Thoracic aorta (tissue), 2 donors: ENCODE results near the gene LNX2. TPM values are rescaled to one million over a fixed set of nuclear protein-coding genes. Genes with fewer than 3 reads are reported as not detected.

Experiments used
- ATAC-seq: fragments of 150-250 bp; one replicate; pipeline ENCODE4 v1.8.0; 2017; ENCODE audit warnings: low read depth; ENCODE audit not compliant: insufficient number of reproducible peaks, low FRiP score
- DNase-seq: peaks from one replicate; pipeline ENCODE4 v3.0.0-alpha.2; 2020; ENCODE audit warnings: low spot score
- H3K27ac ChIP-seq, 2 donors: fragments of 200-600 bp; sonication (generic); 1 replicate in 1 of 2; 2 replicates in 1 of 2; pipeline ENCODE4 v1.5.1; 2016; ENCODE audit warnings: mild to moderate bottlenecking in 2 of 2, moderate library complexity in 2 of 2
- H3K27me3 ChIP-seq: fragments of 200-600 bp; sonication (generic); replicated peaks from 2 replicates; pipeline ENCODE4 v1.6.0; 2016; ENCODE audit warnings: mild to moderate bottlenecking; ENCODE audit not compliant: insufficient read depth
- H3K36me3 ChIP-seq: fragments of 200-600 bp; sonication (generic); one replicate; pipeline ENCODE4 v1.5.1; 2016
- H3K4me1 ChIP-seq, 2 donors: fragments of 200-600 bp; sonication (generic); 1 replicate in 1 of 2; 2 replicates in 1 of 2; pipeline versions ENCODE4 v1.5.1 to v1.6.0; 2016; ENCODE audit warnings: low read depth in 2 of 2, mild to moderate bottlenecking in 1 of 2; ENCODE audit not compliant: control insufficient read depth in 1 of 2
- H3K4me3 ChIP-seq: fragments of 200-600 bp; sonication (generic); 2 replicates; pipeline ENCODE4 v1.5.1; 2016; ENCODE audit warnings: mild to moderate bottlenecking
- H3K9me3 ChIP-seq: fragments of 200-600 bp; sonication (generic); 2 replicates; pipeline ENCODE4 v1.5.1; 2016
- CTCF ChIP-seq: fragments of 200-600 bp; sonication (generic); IDR thresholded peaks from one replicate; pipeline ENCODE4 v1.5.1; 2019; ENCODE audit warnings: antibody characterized with exemption
- total RNA-seq, 2 donors: library from RNA; depleted of rRNA; stranded (reverse); fragments of >200 nt; gene quantifications; one replicate each; pipeline versions ENCODE4 v1.1.0 to v1.2.3, GENCODE V29; 2016

The LNX2 gene
- total RNA-seq, 2 donors from 2014 or later, result 7.1 to 7.6 TPM

GRCh38 chr13:27601803-27602202 is 18.5 kb downstream of the LNX2 start:
- ATAC-seq, result no peak
- H3K4me1 ChIP-seq, result peaks cover 10 to 19% of the 10 kb centered on the region in 2 donors
- H3K36me3 ChIP-seq, result no peaks in the 10 kb centered on the region
- no peak for TF ChIP-seq CTCF
- H3K27me3 ChIP-seq, result no peaks in the 10 kb centered on the region
- H3K4me3 ChIP-seq, result no peak overlapping the region
- no peak overlapping the region for H3K27ac ChIP-seq
- DNase-seq, result no peak
- no peaks in the 10 kb centered on the region for H3K9me3 ChIP-seq

GRCh38 chr13:27601208-27601607 is 19.1 kb downstream of the LNX2 start:
- TF ChIP-seq CTCF, result no peak
- no peaks in the 10 kb centered on the region for H3K36me3 ChIP-seq
- no peak for ATAC-seq
- H3K9me3 ChIP-seq, result no peaks in the 10 kb centered on the region
- H3K27me3 ChIP-seq, result no peaks in the 10 kb centered on the region
- peaks cover 5 to 14% of the 10 kb centered on the region in 2 donors for H3K4me1 ChIP-seq
- no peak overlapping the region for H3K27ac ChIP-seq
- no peak overlapping the region for H3K4me3 ChIP-seq
- no peak for DNase-seq

GRCh38 chr13:27600711-27601110 is 19.6 kb downstream of the LNX2 start:
- Histone ChIP-seq H3K36me3 (no peaks in the 10 kb centered on the region), H3K27ac (no peak overlapping the region), H3K4me3 (no peak overlapping the region), H3K4me1 (peaks cover 5 to 12% of the 10 kb centered on the region in 2 donors), H3K27me3 (no peaks in the 10 kb centered on the region), H3K9me3 (no peaks in the 10 kb centered on the region)
- no peak for ATAC-seq
- TF ChIP-seq CTCF, result no peak
- no peak for DNase-seq

- no peaks in the 10 kb centered on the region for H3K27me3 ChIP-seq
- DNase-seq, result no peak
- H3K4me3 ChIP-seq, result no peak overlapping the region
- no peak for TF ChIP-seq CTCF
- H3K27ac ChIP-seq, result no peak overlapping the region
- peaks cover 5 to 8% of the 10 kb centered on the region in 2 donors for H3K4me1 ChIP-seq
- H3K36me3 ChIP-seq, result no peaks in the 10 kb centered on the region
- no peak for ATAC-seq
- H3K9me3 ChIP-seq, result no peaks in the 10 kb centered on the region
These were observed 20.3 kb downstream of the LNX2 start for GRCh38 chr13:27599845-27600553.

GRCh38 chr13:27599096-27599495 is 21.2 kb downstream of the LNX2 start:
- H3K36me3 ChIP-seq, result no peaks in the 10 kb centered on the region
- no peak overlapping the region for H3K4me3 ChIP-seq
- no peaks in the 10 kb centered on the region for H3K27me3 ChIP-seq
- no peak for TF ChIP-seq CTCF
- ATAC-seq (no peak), DNase-seq (no peak)
- no peak overlapping the region for H3K27ac ChIP-seq
- no peaks in the 10 kb centered on the region for H3K9me3 ChIP-seq
- peaks cover 5 to 8% of the 10 kb centered on the region in 2 donors for H3K4me1 ChIP-seq
